GM23338 (cell line): ENCODE measurements around the gene TMC2. TPM values are rescaled to one million over a fixed set of nuclear protein-coding genes. Genes with fewer than 3 reads are reported as not detected.

Source experiments
- ATAC-seq: fragments of 200-7000 bp; cut with Tn5 transposase; 3 replicates; pipeline ENCODE4 v1.9.1; 2020
- DNase-seq: peaks from one replicate; pipeline ENCODE4 v3.0.0-alpha.2; 2015; ENCODE audit warnings: low spot score
- H2AFZ ChIP-seq: fragments of 200-600 bp; sonication (generic); 2 replicates; pipeline ENCODE4 v1.8.0; 2016; ENCODE audit warnings: antibody characterized with exemption, mild to moderate bottlenecking, moderate library complexity
- H3F3A ChIP-seq: fragments of 200-600 bp; sonication (generic); replicated peaks from 2 replicates; pipeline ENCODE4 v1.8.0; 2017; ENCODE audit warnings: antibody characterized with exemption, mixed run types, low read depth
- H3K27ac ChIP-seq: fragments of 200-600 bp; sonication (generic); 2 replicates; pipeline ENCODE4 v1.6.1; 2016; ENCODE audit warnings: low read depth
- H3K27me3 ChIP-seq: fragments of 200-600 bp; sonication (generic); 2 replicates; pipeline ENCODE4 v1.8.0; 2016; ENCODE audit warnings: mild to moderate bottlenecking, mixed run types, moderate library complexity; ENCODE audit not compliant: insufficient read depth
- H3K36me3 ChIP-seq: fragments of 200-600 bp; sonication (generic); 2 replicates; pipeline ENCODE4 v1.8.0; 2016; ENCODE audit warnings: mild to moderate bottlenecking; ENCODE audit not compliant: insufficient read depth
- H3K4me1 ChIP-seq: fragments of 200-600 bp; sonication (generic); 2 replicates; pipeline ENCODE4 v1.8.0; 2016; ENCODE audit warnings: mild to moderate bottlenecking, moderate library complexity; ENCODE audit not compliant: insufficient read depth
- H3K4me2 ChIP-seq: fragments of 200-600 bp; sonication (generic); 2 replicates; pipeline ENCODE4 v1.7.1; 2017; ENCODE audit warnings: mixed run types
- H3K4me3 ChIP-seq: fragments of 200-600 bp; sonication (generic); 2 replicates; pipeline ENCODE4 v1.6.1; 2016; ENCODE audit warnings: mixed run types
- H3K79me2 ChIP-seq: fragments of 200-600 bp; sonication (generic); replicated peaks from 2 replicates; pipeline ENCODE4 v1.8.0; 2017; ENCODE audit warnings: mild to moderate bottlenecking; ENCODE audit not compliant: insufficient read depth
- H3K9me2 ChIP-seq: fragments of 200-600 bp; sonication (generic); 2 replicates; pipeline ENCODE4 v1.8.0; 2017; ENCODE audit not compliant: insufficient read depth
- H4K20me1 ChIP-seq: fragments of 200-600 bp; sonication (generic); replicated peaks from 2 replicates; pipeline ENCODE4 v1.8.0; 2017; ENCODE audit warnings: mild to moderate bottlenecking; ENCODE audit not compliant: insufficient read depth
- H3K27ac Mint-ChIP-seq: 2 replicates; pipeline ENCODE4 v1.8.0; 2020; ENCODE audit warnings: inconsistent platforms, mild to moderate bottlenecking, moderate library complexity, mixed read lengths
- H3K27me3 Mint-ChIP-seq: 3 replicates; pipeline ENCODE4 v1.8.0; 2022; ENCODE audit warnings: low read depth, mild to moderate bottlenecking, moderate library complexity, mixed read lengths, inconsistent platforms; ENCODE audit not compliant: insufficient read depth, poor library complexity
- H3K36me3 Mint-ChIP-seq: 3 replicates; pipeline ENCODE4 v1.8.0; 2021; ENCODE audit warnings: low read depth, mild to moderate bottlenecking, inconsistent platforms, moderate library complexity, mixed read lengths
- H3K4me1 Mint-ChIP-seq: 3 replicates; pipeline ENCODE4 v1.8.0; 2020; ENCODE audit warnings: mild to moderate bottlenecking, inconsistent platforms, mixed read lengths
- H3K4me3 Mint-ChIP-seq: 3 replicates; pipeline ENCODE4 v1.8.0; 2021; ENCODE audit warnings: moderate library complexity, mild to moderate bottlenecking, inconsistent platforms, mixed read lengths
- H3K9me3 Mint-ChIP-seq: 3 replicates; pipeline ENCODE4 v1.8.0; 2020; ENCODE audit warnings: moderate library complexity, mild to moderate bottlenecking, inconsistent platforms, mixed read lengths
- CREB1 ChIP-seq: fragments of 250-450 bp; sonication (Bioruptor Pico); IDR thresholded peaks from 2 replicates; pipeline ENCODE4 v1.5.0; 2020; ENCODE audit warnings: low read depth, mild to moderate bottlenecking, moderate library complexity
- EZH2phosphoT487 ChIP-seq: fragments of 200-600 bp; sonication (generic); IDR thresholded peaks from one replicate; pipeline ENCODE4 v1.8.1; 2018; ENCODE audit warnings: antibody characterized with exemption; ENCODE audit not compliant: unreplicated experiment
- JUNB ChIP-seq: IDR thresholded peaks from one replicate; pipeline ENCODE4 v1.6.1; 2016; ENCODE audit warnings: antibody characterized with exemption; ENCODE audit not compliant: unreplicated experiment
- NANOG ChIP-seq: IDR thresholded peaks from 2 replicates; pipeline ENCODE4 v1.6.1; 2016; ENCODE audit warnings: antibody characterized with exemption, borderline replicate concordance
- POLR2AphosphoS5 ChIP-seq: IDR thresholded peaks from 2 replicates; pipeline ENCODE4 v1.6.1; 2016; ENCODE audit warnings: antibody characterized with exemption, low read depth
- STAT1 ChIP-seq: IDR thresholded peaks from one replicate; pipeline ENCODE4 v1.6.1; 2016; ENCODE audit warnings: antibody characterized with exemption; ENCODE audit not compliant: unreplicated experiment
- ZNF114 ChIP-seq: fragments of 250-450 bp; sonication (Bioruptor Pico); IDR thresholded peaks from 2 replicates; pipeline ENCODE4 v1.5.0; 2020; ENCODE audit warnings: mild to moderate bottlenecking, moderate library complexity
- ZNF331 ChIP-seq: fragments of 250-450 bp; sonication (Bioruptor Pico); IDR thresholded peaks from 2 replicates; pipeline ENCODE4 v1.5.0; 2020; ENCODE audit warnings: low read depth, mild to moderate bottlenecking, moderate library complexity
- polyA plus RNA-seq: library from polyadenylated mRNA; unstranded; fragments of >200 nt; fragmentation: Nextera tagmentation; extraction: Ambion mirVana; gene quantifications from 2 replicates; pipeline ENCODE4 v1.2.1, GENCODE V29; 2016
- total RNA-seq: library from RNA; depleted of rRNA; stranded (reverse); fragments of >200 nt; shearing (Covaris generic); gene quantifications from 2 replicates; pipeline ENCODE4 v1.2.3, GENCODE V29; 2014
- TF ChIP-seq, protein P1 (sequence below), 2 experiments: fragments of 200-600 bp in 1 of 2; sonication (generic) in 1 of 2; conservative IDR thresholded peaks; 2 replicates each; pipeline versions ENCODE4 v1.5.1 to v1.6.1; 2016 to 2017; ENCODE audit warnings: antibody characterized with exemption in 2 of 2, low read depth in 2 of 2, mild to moderate bottlenecking in 2 of 2, moderate library complexity in 1 of 2
- TF ChIP-seq, protein P2 (sequence below): IDR thresholded peaks from one replicate; pipeline ENCODE4 v1.6.1; 2018; ENCODE audit warnings: antibody characterized with exemption; ENCODE audit not compliant: unreplicated experiment
- TF ChIP-seq, protein P3 (sequence below): IDR thresholded peaks from 2 replicates; pipeline ENCODE4 v1.6.1; 2016; ENCODE audit warnings: antibody characterized with exemption

Gene TMC2
- total and polyA plus RNA-seq, 2 experiments from 2014 or later = not detected

DNA sequence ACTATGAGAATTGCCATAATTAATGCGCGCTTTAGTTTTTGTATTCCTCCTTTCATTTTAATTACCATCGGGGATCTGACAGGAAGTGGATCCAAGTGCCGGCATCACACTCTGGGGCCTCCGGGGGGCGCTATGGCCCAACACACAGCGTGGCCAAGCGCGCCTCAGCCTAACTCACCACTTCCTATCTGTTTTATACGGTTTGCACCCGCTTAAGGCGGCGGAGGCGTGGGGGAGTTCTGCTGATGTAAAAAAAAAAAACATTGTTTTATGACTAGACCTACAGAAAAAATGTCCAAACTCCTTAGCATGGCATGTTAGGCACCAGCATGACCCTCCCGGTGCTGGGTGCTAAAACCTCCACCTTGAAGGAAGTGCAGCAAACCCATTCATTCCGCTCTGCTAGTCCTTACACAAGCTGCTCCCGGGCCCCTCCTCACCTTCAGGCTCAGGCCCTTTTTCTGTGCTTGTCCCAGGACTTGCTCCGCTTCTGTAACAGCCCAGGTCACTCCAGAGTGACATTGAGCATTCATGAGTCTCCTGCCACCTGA lies 151.7 kb downstream of the TMC2 start:
- DNase-seq (peak; percentile 87), ATAC-seq (peak; percentile 79)
- Histone ChIP-seq H3K4me3 (peak overlapping the region; percentile 33; the same call in 1 of the 2 replicates), H3F3A (peaks cover 7% of the 10 kb centered on the region; the same call in 1 of the 2 replicates), H3K4me1 (peaks cover 10% of the 10 kb centered on the region; the same call in 1 of the 2 replicates), H3K9me2 (no peaks in the 10 kb centered on the region), H3K27ac (no peak overlapping the region), H3K27me3 (peaks cover 69% of the 10 kb centered on the region), H3K4me2 (peak overlapping the region; percentile 65), H3K36me3 (no peaks in the 10 kb centered on the region), H3K79me2 (no peaks in the 10 kb centered on the region), H4K20me1 (peaks cover 5% of the 10 kb centered on the region; the same call in 1 of the 2 replicates), H2AFZ (no peak overlapping the region)
- peaks cover 17% of the 10 kb centered on the region for H3K4me1 Mint-ChIP-seq
- H3K36me3 Mint-ChIP-seq = peaks cover 3% of the 10 kb centered on the region; the same call in 1 of the 3 replicates
- peaks cover 9% of the 10 kb centered on the region; the same call in 2 of the 3 replicates for H3K9me3 Mint-ChIP-seq
- H3K27me3 Mint-ChIP-seq = peaks cover 53% of the 10 kb centered on the region
- H3K27ac Mint-ChIP-seq = no peak overlapping the region
- TF ChIP-seq NANOG = no peak
- TF ChIP-seq, protein P1, sequence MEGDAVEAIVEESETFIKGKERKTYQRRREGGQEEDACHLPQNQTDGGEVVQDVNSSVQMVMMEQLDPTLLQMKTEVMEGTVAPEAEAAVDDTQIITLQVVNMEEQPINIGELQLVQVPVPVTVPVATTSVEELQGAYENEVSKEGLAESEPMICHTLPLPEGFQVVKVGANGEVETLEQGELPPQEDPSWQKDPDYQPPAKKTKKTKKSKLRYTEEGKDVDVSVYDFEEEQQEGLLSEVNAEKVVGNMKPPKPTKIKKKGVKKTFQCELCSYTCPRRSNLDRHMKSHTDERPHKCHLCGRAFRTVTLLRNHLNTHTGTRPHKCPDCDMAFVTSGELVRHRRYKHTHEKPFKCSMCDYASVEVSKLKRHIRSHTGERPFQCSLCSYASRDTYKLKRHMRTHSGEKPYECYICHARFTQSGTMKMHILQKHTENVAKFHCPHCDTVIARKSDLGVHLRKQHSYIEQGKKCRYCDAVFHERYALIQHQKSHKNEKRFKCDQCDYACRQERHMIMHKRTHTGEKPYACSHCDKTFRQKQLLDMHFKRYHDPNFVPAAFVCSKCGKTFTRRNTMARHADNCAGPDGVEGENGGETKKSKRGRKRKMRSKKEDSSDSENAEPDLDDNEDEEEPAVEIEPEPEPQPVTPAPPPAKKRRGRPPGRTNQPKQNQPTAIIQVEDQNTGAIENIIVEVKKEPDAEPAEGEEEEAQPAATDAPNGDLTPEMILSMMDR (conservative IDR thresholded peaks at IDR 0.05; ENCODE audit: low read depth in 2 of 2) = peak; percentile 93 to 95
- peak overlapping the region; percentile 44; the same call in 2 of the 3 replicates for H3K4me3 Mint-ChIP-seq

DNA sequence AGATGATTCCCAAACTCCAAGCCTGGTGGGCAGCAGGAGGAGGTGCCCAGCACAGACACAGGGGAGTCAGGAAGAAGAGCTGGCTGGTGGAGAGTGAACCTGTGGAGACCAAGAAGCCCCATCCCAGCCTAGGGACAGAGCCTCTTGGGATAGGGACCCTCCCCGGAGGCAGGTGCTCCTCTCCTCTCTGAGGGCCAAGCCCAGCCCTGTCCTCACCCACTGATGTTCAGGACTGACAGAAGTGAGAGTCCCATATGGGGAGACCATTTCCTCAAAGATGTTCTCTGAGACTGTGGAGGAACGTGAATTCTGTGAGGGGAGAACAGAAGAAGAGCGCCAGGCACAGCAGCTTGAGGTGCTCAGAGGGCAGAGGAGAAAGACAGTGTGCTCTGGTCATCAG lies 153.8 kb downstream of the TMC2 start:
- H3K27ac Mint-ChIP-seq = no peak overlapping the region
- DNase-seq (no peak), ATAC-seq (no peak)
- H3K27me3 Mint-ChIP-seq = peaks cover 68% of the 10 kb centered on the region
- H3K9me2 ChIP-seq = no peaks in the 10 kb centered on the region
- H3F3A ChIP-seq = peaks cover 7% of the 10 kb centered on the region; the same call in 1 of the 2 replicates
- H3K4me3 Mint-ChIP-seq = no peak overlapping the region
- H3K27me3 ChIP-seq = peaks cover 86% of the 10 kb centered on the region
- H2AFZ ChIP-seq = no peak overlapping the region
- H3K79me2 ChIP-seq = no peaks in the 10 kb centered on the region
- no peak overlapping the region for H3K4me3 ChIP-seq
- H3K36me3 Mint-ChIP-seq = peaks cover 7% of the 10 kb centered on the region; the same call in 1 of the 3 replicates
- peaks cover 21% of the 10 kb centered on the region; the same call in 1 of the 2 replicates for H3K4me1 ChIP-seq
- no peaks in the 10 kb centered on the region for H3K36me3 ChIP-seq
- no peak overlapping the region for H3K4me2 ChIP-seq
- H4K20me1 ChIP-seq = peaks cover 11% of the 10 kb centered on the region; the same call in 1 of the 2 replicates
- H3K4me1 Mint-ChIP-seq = peaks cover 25% of the 10 kb centered on the region
- no peak overlapping the region for H3K27ac ChIP-seq
- peaks cover 9% of the 10 kb centered on the region; the same call in 2 of the 3 replicates for H3K9me3 Mint-ChIP-seq
- TF ChIP-seq ZNF114 (CRISPR knock-in tag) (no peak), STAT1 (no peak), JUNB (no peak), NANOG (no peak), POLR2AphosphoS5 (no peak), EZH2phosphoT487 (no peak), CREB1 (no peak), ZNF331 (CRISPR knock-in tag) (no peak)
- TF ChIP-seq, protein P1 (conservative IDR thresholded peaks at IDR 0.05; ENCODE audit: low read depth in 2 of 2) = no peak
- TF ChIP-seq, protein P2, sequence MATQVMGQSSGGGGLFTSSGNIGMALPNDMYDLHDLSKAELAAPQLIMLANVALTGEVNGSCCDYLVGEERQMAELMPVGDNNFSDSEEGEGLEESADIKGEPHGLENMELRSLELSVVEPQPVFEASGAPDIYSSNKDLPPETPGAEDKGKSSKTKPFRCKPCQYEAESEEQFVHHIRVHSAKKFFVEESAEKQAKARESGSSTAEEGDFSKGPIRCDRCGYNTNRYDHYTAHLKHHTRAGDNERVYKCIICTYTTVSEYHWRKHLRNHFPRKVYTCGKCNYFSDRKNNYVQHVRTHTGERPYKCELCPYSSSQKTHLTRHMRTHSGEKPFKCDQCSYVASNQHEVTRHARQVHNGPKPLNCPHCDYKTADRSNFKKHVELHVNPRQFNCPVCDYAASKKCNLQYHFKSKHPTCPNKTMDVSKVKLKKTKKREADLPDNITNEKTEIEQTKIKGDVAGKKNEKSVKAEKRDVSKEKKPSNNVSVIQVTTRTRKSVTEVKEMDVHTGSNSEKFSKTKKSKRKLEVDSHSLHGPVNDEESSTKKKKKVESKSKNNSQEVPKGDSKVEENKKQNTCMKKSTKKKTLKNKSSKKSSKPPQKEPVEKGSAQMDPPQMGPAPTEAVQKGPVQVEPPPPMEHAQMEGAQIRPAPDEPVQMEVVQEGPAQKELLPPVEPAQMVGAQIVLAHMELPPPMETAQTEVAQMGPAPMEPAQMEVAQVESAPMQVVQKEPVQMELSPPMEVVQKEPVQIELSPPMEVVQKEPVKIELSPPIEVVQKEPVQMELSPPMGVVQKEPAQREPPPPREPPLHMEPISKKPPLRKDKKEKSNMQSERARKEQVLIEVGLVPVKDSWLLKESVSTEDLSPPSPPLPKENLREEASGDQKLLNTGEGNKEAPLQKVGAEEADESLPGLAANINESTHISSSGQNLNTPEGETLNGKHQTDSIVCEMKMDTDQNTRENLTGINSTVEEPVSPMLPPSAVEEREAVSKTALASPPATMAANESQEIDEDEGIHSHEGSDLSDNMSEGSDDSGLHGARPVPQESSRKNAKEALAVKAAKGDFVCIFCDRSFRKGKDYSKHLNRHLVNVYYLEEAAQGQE = no peak
- TF ChIP-seq, protein P3, sequence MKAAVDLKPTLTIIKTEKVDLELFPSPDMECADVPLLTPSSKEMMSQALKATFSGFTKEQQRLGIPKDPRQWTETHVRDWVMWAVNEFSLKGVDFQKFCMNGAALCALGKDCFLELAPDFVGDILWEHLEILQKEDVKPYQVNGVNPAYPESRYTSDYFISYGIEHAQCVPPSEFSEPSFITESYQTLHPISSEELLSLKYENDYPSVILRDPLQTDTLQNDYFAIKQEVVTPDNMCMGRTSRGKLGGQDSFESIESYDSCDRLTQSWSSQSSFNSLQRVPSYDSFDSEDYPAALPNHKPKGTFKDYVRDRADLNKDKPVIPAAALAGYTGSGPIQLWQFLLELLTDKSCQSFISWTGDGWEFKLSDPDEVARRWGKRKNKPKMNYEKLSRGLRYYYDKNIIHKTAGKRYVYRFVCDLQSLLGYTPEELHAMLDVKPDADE = no peak
